SHP77 treated with DMSO at 0.1 percent for 48 hours (cell line): Measurements from ENCODE around the gene SNAI3.

ENCODE experiments used
- DNase-seq: peaks from one replicate; lab custom pipeline; 2025; lab: John Stamatoyannopoulos, UW

SNAI3 gene

GRCh38 chr16:88721815-88722755 is 35.8 kb upstream of the SNAI3 start:
- no peak for DNase-seq

- no peak for DNase-seq
Measured at GRCh38 chr16:88721236-88721635, 34.9 kb upstream of the SNAI3 start.

GRCh38 chr16:88720396-88720970 is 34.2 kb upstream of the SNAI3 start:
- DNase-seq: no peak

- DNase-seq: no peak
Measured at GRCh38 chr16:88719933-88720296, 33.6 kb upstream of the SNAI3 start.

- DNase-seq: no peak
Measured at GRCh38 chr16:88719267-88719932, 33.1 kb upstream of the SNAI3 start.

- DNase-seq: no peak
Measured at GRCh38 chr16:88718178-88718577, 31.9 kb upstream of the SNAI3 start.

GRCh38 chr16:88716601-88717001 is 30.3 kb upstream of the SNAI3 start:
- no peak for DNase-seq

GRCh38 chr16:88716201-88716600 is 29.9 kb upstream of the SNAI3 start:
- no peak for DNase-seq

GRCh38 chr16:88715312-88716190 is 29.2 kb upstream of the SNAI3 start:
- no peak for DNase-seq

- no peak for DNase-seq
Measured at GRCh38 chr16:88714420-88715302, 28.4 kb upstream of the SNAI3 start.

- no peak for DNase-seq
Measured at GRCh38 chr16:88713568-88714419, 27.5 kb upstream of the SNAI3 start.

GRCh38 chr16:88713054-88713453 is 26.7 kb upstream of the SNAI3 start:
- no peak for DNase-seq

GRCh38 chr16:88712362-88712979 is 26.2 kb upstream of the SNAI3 start:
- no peak for DNase-seq

GRCh38 chr16:88711750-88712340 is 25.5 kb upstream of the SNAI3 start:
- no peak for DNase-seq

GRCh38 chr16:88710556-88710955 is 24.2 kb upstream of the SNAI3 start:
- DNase-seq: no peak

- DNase-seq: no peak
Measured at GRCh38 chr16:88706965-88707826, 20.9 kb upstream of the SNAI3 start.

- peak; percentile 65 for DNase-seq
Measured at GRCh38 chr16:88706229-88706964, 20.1 kb upstream of the SNAI3 start, which contains the start of the genes CTU2 and RNF166. Gene CTU2, plus strand, starts transcription at chr16:88706503. Its CDS starts 28 bp downstream, at chr16:88706531. Gene RNF166, minus strand, starts transcription at chr16:88706408. Its CDS starts 83 bp downstream, at chr16:88706325.
